Activated CD4-positive, alpha-beta T cell treated with anti-CD3 and anti-CD28 coated beads, Interleukin-2, amount 10 ng/mL, durations not matched to agents 7 days and 5 days (primary cell): ENCODE measurements around the gene PTPN13. TPM values are rescaled to one million over a fixed set of nuclear protein-coding genes. Genes with fewer than 3 reads are reported as not detected.

Source experiments
- CTCF ChIA-PET: fragments of 350-600 bp; sonication (Branson Sonifier 250); formaldehyde crosslinking; loops from one replicate; lab custom pipeline; 2021; ENCODE audit warnings: antibody characterized with exemption; lab: Charles Lee
- POLR2A ChIA-PET: fragments of 350-600 bp; sonication (Branson Sonifier 250); formaldehyde crosslinking; loops from one replicate; lab custom pipeline; 2021; ENCODE audit warnings: antibody characterized with exemption; lab: Charles Lee
- DNase-seq: peaks from one replicate; pipeline ENCODE4 v3.0.0-alpha.2; 2020
- H3K27ac Mint-ChIP-seq: one replicate; pipeline ENCODE4 v1.8.0; 2021; ENCODE audit warnings: mild to moderate bottlenecking, moderate library complexity, mixed read lengths
- H3K27me3 Mint-ChIP-seq: one replicate; pipeline ENCODE4 v1.8.0; 2021; ENCODE audit warnings: mixed read lengths
- H3K36me3 Mint-ChIP-seq: one replicate; pipeline ENCODE4 v1.8.0; 2021; ENCODE audit warnings: low read depth, mixed read lengths
- H3K4me1 Mint-ChIP-seq: one replicate; pipeline ENCODE4 v1.8.0; 2021; ENCODE audit warnings: mixed read lengths
- H3K4me3 Mint-ChIP-seq: one replicate; pipeline ENCODE4 v1.8.0; 2021; ENCODE audit warnings: mild to moderate bottlenecking, moderate library complexity, mixed read lengths
- H3K9me3 Mint-ChIP-seq: one replicate; pipeline ENCODE4 v1.8.0; 2021; ENCODE audit warnings: mixed read lengths
- total RNA-seq, 2 experiments: library from RNA; stranded (reverse); gene quantifications; one replicate each; pipeline ENCODE4 v1.2.3, GENCODE V29; 2021

Gene PTPN13
- 1 to 10 TPM; 2.0 to 2.6 TPM for total RNA-seq

- H3K9me3 Mint-ChIP-seq: no peaks in the 10 kb centered on the region
- POLR2A ChIA-PET: no interaction called here
- H3K4me1 Mint-ChIP-seq: peaks cover 14% of the 10 kb centered on the region
- DNase-seq: peak; percentile 51
- no peaks in the 10 kb centered on the region for H3K36me3 Mint-ChIP-seq
- H3K4me3 Mint-ChIP-seq: peak within 1 kb of the TSS; percentile 69
- CTCF ChIA-PET: interaction anchor here (1.2 kb wide), 1 partner anchor 55 kb away, joined by 4 read pairs; no protein-coding TSS in a partner anchor
- peaks cover 49% of the 10 kb centered on the region for H3K27me3 Mint-ChIP-seq
- peak within 1 kb of the TSS; percentile 25 for H3K27ac Mint-ChIP-seq
These were observed at the start of gene PTPN13 for GRCh38 chr4:86593688-86594558. PTPN13 (plus strand) TSS chr4:86594315; CDS start chr4:86635257, 40,942 bp downstream.

GRCh38 chr4:86547140-86547539 lies 47.0 kb upstream of the PTPN13 start:
- Mint-ChIP-seq H3K4me3 (no peak overlapping the region), H3K36me3 (no peaks in the 10 kb centered on the region), H3K9me3 (peaks cover 5% of the 10 kb centered on the region), H3K4me1 (peaks cover 34% of the 10 kb centered on the region), H3K27me3 (peaks cover 3% of the 10 kb centered on the region), H3K27ac (no peak overlapping the region)
- ChIA-PET POLR2A (no interaction called here), CTCF (no interaction called here)
- no peak for DNase-seq

GRCh38 chr4:86549163-86549788 lies 44.8 kb upstream of the PTPN13 start:
- H3K27me3 Mint-ChIP-seq: peaks cover 11% of the 10 kb centered on the region
- CTCF ChIA-PET: no interaction called here
- POLR2A ChIA-PET: no interaction called here
- no peaks in the 10 kb centered on the region for H3K36me3 Mint-ChIP-seq
- H3K27ac Mint-ChIP-seq: no peak overlapping the region
- H3K4me3 Mint-ChIP-seq: no peak overlapping the region
- DNase-seq: no peak
- H3K9me3 Mint-ChIP-seq: peaks cover 5% of the 10 kb centered on the region
- H3K4me1 Mint-ChIP-seq: peaks cover 17% of the 10 kb centered on the region

- no peak for DNase-seq
- no peak overlapping the region for H3K27ac Mint-ChIP-seq
- CTCF ChIA-PET: interaction anchor here (0.5 kb wide), 1 partner anchor 77 kb away, joined by 4 read pairs; no protein-coding TSS in a partner anchor
- POLR2A ChIA-PET: no interaction called here
- peaks cover 3% of the 10 kb centered on the region for H3K9me3 Mint-ChIP-seq
- peaks cover 9% of the 10 kb centered on the region for H3K4me1 Mint-ChIP-seq
- peaks cover 19% of the 10 kb centered on the region for H3K27me3 Mint-ChIP-seq
- H3K36me3 Mint-ChIP-seq: no peaks in the 10 kb centered on the region
- H3K4me3 Mint-ChIP-seq: no peak overlapping the region
These were observed 42.7 kb upstream of the PTPN13 start for GRCh38 chr4:86551387-86551786.

- Mint-ChIP-seq H3K27ac (no peak overlapping the region), H3K4me1 (peaks cover 10% of the 10 kb centered on the region), H3K9me3 (no peaks in the 10 kb centered on the region), H3K4me3 (no peak overlapping the region), H3K27me3 (peaks cover 19% of the 10 kb centered on the region), H3K36me3 (no peaks in the 10 kb centered on the region)
- ChIA-PET POLR2A (no interaction called here), CTCF (no interaction called here)
- no peak for DNase-seq
These were observed 39.5 kb upstream of the PTPN13 start for GRCh38 chr4:86554646-86555045.

GRCh38 chr4:86556791-86557415 lies 37.2 kb upstream of the PTPN13 start:
- Mint-ChIP-seq H3K27ac (no peak overlapping the region), H3K27me3 (peaks cover 19% of the 10 kb centered on the region), H3K9me3 (no peaks in the 10 kb centered on the region), H3K36me3 (no peaks in the 10 kb centered on the region), H3K4me1 (peaks cover 10% of the 10 kb centered on the region), H3K4me3 (no peak overlapping the region)
- ChIA-PET POLR2A (no interaction called here), CTCF (no interaction called here)
- DNase-seq: no peak

- Mint-ChIP-seq H3K27me3 (peaks cover 17% of the 10 kb centered on the region), H3K27ac (no peak overlapping the region), H3K4me1 (peaks cover 10% of the 10 kb centered on the region), H3K9me3 (no peaks in the 10 kb centered on the region), H3K36me3 (no peaks in the 10 kb centered on the region), H3K4me3 (no peak overlapping the region)
- POLR2A ChIA-PET: no interaction called here
- no peak for DNase-seq
- CTCF ChIA-PET: no interaction called here
These were observed 36.6 kb upstream of the PTPN13 start for GRCh38 chr4:86557526-86557925.

- ChIA-PET POLR2A (no interaction called here), CTCF (no interaction called here)
- Mint-ChIP-seq H3K4me1 (peaks cover 10% of the 10 kb centered on the region), H3K9me3 (no peaks in the 10 kb centered on the region), H3K27ac (no peak overlapping the region), H3K36me3 (no peaks in the 10 kb centered on the region), H3K27me3 (peaks cover 12% of the 10 kb centered on the region), H3K4me3 (no peak overlapping the region)
- DNase-seq: no peak
These were observed 35.9 kb upstream of the PTPN13 start for GRCh38 chr4:86558258-86558657.

- DNase-seq: no peak
- H3K27ac Mint-ChIP-seq: no peak overlapping the region
- ChIA-PET CTCF (no interaction called here), POLR2A (no interaction called here)
- peaks cover 10% of the 10 kb centered on the region for H3K4me1 Mint-ChIP-seq
- H3K27me3 Mint-ChIP-seq: peaks cover 11% of the 10 kb centered on the region
- no peaks in the 10 kb centered on the region for H3K36me3 Mint-ChIP-seq
- no peaks in the 10 kb centered on the region for H3K9me3 Mint-ChIP-seq
- H3K4me3 Mint-ChIP-seq: no peak overlapping the region
These were observed 35.3 kb upstream of the PTPN13 start for GRCh38 chr4:86558797-86559196.

- Mint-ChIP-seq H3K36me3 (no peaks in the 10 kb centered on the region), H3K9me3 (no peaks in the 10 kb centered on the region), H3K4me3 (no peak overlapping the region), H3K27ac (no peak overlapping the region), H3K27me3 (peaks cover 4% of the 10 kb centered on the region), H3K4me1 (peaks cover 5% of the 10 kb centered on the region)
- POLR2A ChIA-PET: no interaction called here
- no peak for DNase-seq
- CTCF ChIA-PET: no interaction called here
These were observed 33.7 kb upstream of the PTPN13 start for GRCh38 chr4:86560447-86560846.

GRCh38 chr4:86561256-86561655 lies 32.9 kb upstream of the PTPN13 start:
- Mint-ChIP-seq H3K4me1 (peaks cover 5% of the 10 kb centered on the region), H3K9me3 (no peaks in the 10 kb centered on the region), H3K27me3 (peaks cover 2% of the 10 kb centered on the region), H3K27ac (no peak overlapping the region), H3K4me3 (no peak overlapping the region), H3K36me3 (no peaks in the 10 kb centered on the region)
- POLR2A ChIA-PET: no interaction called here
- DNase-seq: no peak
- CTCF ChIA-PET: no interaction called here

- peaks cover 2% of the 10 kb centered on the region for H3K27me3 Mint-ChIP-seq
- no peaks in the 10 kb centered on the region for H3K36me3 Mint-ChIP-seq
- no peak overlapping the region for H3K27ac Mint-ChIP-seq
- ChIA-PET CTCF (no interaction called here), POLR2A (no interaction called here)
- H3K4me3 Mint-ChIP-seq: no peak overlapping the region
- no peak for DNase-seq
- no peaks in the 10 kb centered on the region for H3K9me3 Mint-ChIP-seq
- no peaks in the 10 kb centered on the region for H3K4me1 Mint-ChIP-seq
These were observed 30.7 kb upstream of the PTPN13 start for GRCh38 chr4:86563416-86563815.

- Mint-ChIP-seq H3K9me3 (no peaks in the 10 kb centered on the region), H3K4me3 (no peak overlapping the region), H3K27me3 (peaks cover 2% of the 10 kb centered on the region), H3K4me1 (no peaks in the 10 kb centered on the region), H3K27ac (no peak overlapping the region), H3K36me3 (no peaks in the 10 kb centered on the region)
- DNase-seq: no peak
- ChIA-PET CTCF (no interaction called here), POLR2A (no interaction called here)
These were observed 29.3 kb upstream of the PTPN13 start for GRCh38 chr4:86564795-86565194.
